Raji (cell line): Measurements from ENCODE around the gene SARS1.

ENCODE experiments used
- POLR2A ChIP-seq: IDR thresholded peaks from 2 replicates; pipeline ENCODE4 v1.6.1; 2011; ENCODE audit warnings: low read depth, low read length, control low read depth; ENCODE audit not compliant: insufficient read depth

The SARS1 gene

GRCh38 chr1:109190189-109190588, 23.5 kb upstream of the SARS1 start:
- no peak for TF ChIP-seq POLR2A

GRCh38 chr1:109191377-109191776, 22.3 kb upstream of the SARS1 start:
- TF ChIP-seq POLR2A = no peak

- no peak for TF ChIP-seq POLR2A
These were observed 21.8 kb upstream of the SARS1 start for GRCh38 chr1:109191891-109192290.

GRCh38 chr1:109192433-109192832, 21.3 kb upstream of the SARS1 start:
- no peak for TF ChIP-seq POLR2A

- TF ChIP-seq POLR2A = no peak
These were observed 19.8 kb upstream of the SARS1 start for GRCh38 chr1:109193653-109194590.

GRCh38 chr1:109197158-109198042, 16.3 kb upstream of the SARS1 start:
- TF ChIP-seq POLR2A = no peak

GRCh38 chr1:109198043-109198695, 15.5 kb upstream of the SARS1 start:
- TF ChIP-seq POLR2A = no peak

GRCh38 chr1:109198745-109199144, 15.0 kb upstream of the SARS1 start:
- TF ChIP-seq POLR2A = no peak

GRCh38 chr1:109199710-109200109, 14.0 kb upstream of the SARS1 start:
- TF ChIP-seq POLR2A = no peak

- TF ChIP-seq POLR2A = no peak
These were observed 12.5 kb upstream of the SARS1 start for GRCh38 chr1:109201123-109201703.

- no peak for TF ChIP-seq POLR2A
These were observed 9.2 kb upstream of the SARS1 start for GRCh38 chr1:109204484-109204883.

- TF ChIP-seq POLR2A = no peak
These were observed 7.4 kb upstream of the SARS1 start for GRCh38 chr1:109206339-109206738.

GRCh38 chr1:109207467-109208103, 6.1 kb upstream of the SARS1 start:
- no peak for TF ChIP-seq POLR2A

- no peak for TF ChIP-seq POLR2A
These were observed 5.3 kb upstream of the SARS1 start for GRCh38 chr1:109208394-109208793.
